K562 (cell line): ENCODE results near the gene COPS6. TPM values are rescaled to one million over a fixed set of nuclear protein-coding genes. Genes with fewer than 3 reads are reported as not detected.

ENCODE experiments used
- FOXJ2 ChIP-seq: fragments of 200-800 bp; sonication (Bioruptor generic); IDR thresholded peaks from 2 replicates; pipeline ENCODE4 v1.6.1; 2016; ENCODE audit warnings: missing genetic modification characterization, missing compliant biosample characterization
- FOXM1 ChIP-seq, 2 experiments: fragments of 450-650 bp in 1 of 2; sonication (generic) in 1 of 2; formaldehyde crosslinking in 1 of 2; IDR thresholded peaks; 2 replicates each; pipeline versions ENCODE4 v1.6.1 to v1.9.0; 2017 to 2022; ENCODE audit warnings: low read depth in 2 of 2, mild to moderate bottlenecking in 2 of 2, missing genetic modification reagents in 1 of 2, moderate library complexity in 1 of 2
- GATAD2A ChIP-seq: fragments of 450-650 bp; IDR thresholded peaks from 2 replicates; pipeline ENCODE4 v1.6.1; 2017
- HOXB6 ChIP-seq: fragments of 250-450 bp; sonication (Bioruptor Pico); IDR thresholded peaks from 2 replicates; pipeline ENCODE4 v1.5.1; 2022; ENCODE audit warnings: mild to moderate bottlenecking, borderline replicate concordance
- KLF13 ChIP-seq: fragments of 450-650 bp; IDR thresholded peaks from 2 replicates; pipeline ENCODE4 v1.6.1; 2016; ENCODE audit warnings: missing genetic modification characterization, low read depth, mild to moderate bottlenecking, missing compliant biosample characterization, moderate library complexity, borderline replicate concordance
- MAFG ChIP-seq: fragments of 450-650 bp; conservative IDR thresholded peaks from 2 replicates; pipeline ENCODE4 v1.6.1; 2016; ENCODE audit warnings: missing genetic modification characterization, missing compliant biosample characterization
- MIER1 ChIP-seq: fragments of 450-650 bp; IDR thresholded peaks from 2 replicates; pipeline ENCODE4 v1.6.1; 2016; ENCODE audit warnings: antibody characterized with exemption, mild to moderate bottlenecking, low read depth
- MYNN ChIP-seq, 2 experiments: sonication (generic); formaldehyde crosslinking in 1 of 2; IDR thresholded peaks; 2 replicates each; pipeline versions ENCODE4 v1.5.0 to v1.6.1; 2016 to 2020; ENCODE audit warnings: antibody characterized with exemption in 1 of 2, missing genetic modification reagents in 1 of 2
- NCOA1 ChIP-seq: fragments of 450-650 bp; IDR thresholded peaks from 2 replicates; pipeline ENCODE4 v1.6.1; 2016; ENCODE audit warnings: low read depth
- OTX1 ChIP-seq: fragments of 450-650 bp; formaldehyde crosslinking; IDR thresholded peaks from 2 replicates; pipeline ENCODE4 v1.4.0; 2022; ENCODE audit warnings: mild to moderate bottlenecking
- PHF21A ChIP-seq: fragments of 450-650 bp; IDR thresholded peaks from 2 replicates; pipeline ENCODE4 v1.6.1; 2017; ENCODE audit warnings: low read depth, borderline replicate concordance
- POLR3A ChIP-seq: IDR thresholded peaks from 2 replicates; pipeline ENCODE4 v1.6.1; 2011; ENCODE audit warnings: borderline replicate concordance, mild to moderate bottlenecking, moderate library complexity; ENCODE audit not compliant: insufficient read length, insufficient read depth; ENCODE audit errors: extremely low read depth
- SAP30 ChIP-seq: fragments of 200-600 bp; sonication (generic); IDR thresholded peaks from 2 replicates; pipeline ENCODE4 v1.6.1; 2012; ENCODE audit warnings: borderline replicate concordance, low read depth, mild to moderate bottlenecking, moderate library complexity, low read length, control low read depth, inconsistent platforms; ENCODE audit not compliant: insufficient read depth, poor library complexity, severe bottlenecking
- SIX5 ChIP-seq, 2 experiments: IDR thresholded peaks; 2 replicates each; pipeline ENCODE4 v1.6.1; 2011; ENCODE audit warnings: low read length in 2 of 2, borderline replicate concordance in 1 of 2, low read depth in 1 of 2, mild to moderate bottlenecking in 1 of 2, moderate library complexity in 1 of 2; ENCODE audit not compliant: insufficient read depth in 1 of 2
- SREBF2 ChIP-seq: sonication (generic); formaldehyde crosslinking; IDR thresholded peaks from 2 replicates; pipeline ENCODE4 v1.4.0; 2020; ENCODE audit warnings: mild to moderate bottlenecking, missing genetic modification reagents
- SRSF3 ChIP-seq: fragments of 200-400 bp; formaldehyde crosslinking; IDR thresholded peaks from 2 replicates; pipeline ENCODE4 v1.6.1; 2016; ENCODE audit warnings: mild to moderate bottlenecking, low read length, moderate library complexity; ENCODE audit not compliant: insufficient read depth
- ZBTB17 ChIP-seq: fragments of 450-650 bp; formaldehyde crosslinking; IDR thresholded peaks from 2 replicates; pipeline ENCODE4 v1.4.0; 2020; ENCODE audit warnings: mild to moderate bottlenecking
- ZFX ChIP-seq: sonication (generic); formaldehyde crosslinking; IDR thresholded peaks from 2 replicates; pipeline ENCODE4 v1.8.0; 2022; ENCODE audit warnings: mild to moderate bottlenecking, missing genetic modification reagents, moderate library complexity
- ZNF224 ChIP-seq: sonication (generic); formaldehyde crosslinking; IDR thresholded peaks from 2 replicates; pipeline ENCODE4 v1.8.0; 2022; ENCODE audit warnings: mild to moderate bottlenecking, missing genetic modification reagents
- polyA plus RNA-seq, 8 experiments: library from polyadenylated mRNA; depleted of rRNA in 4 of 8; stranded (reverse) in 5 of 8; unstranded in 3 of 8; fragments of >200 nt; fragmentation: Nextera tagmentation in 2 of 8; fragmentation: Illumina TruSeq in 1 of 8; extraction: Ambion mirVana in 2 of 8; extraction: Trizol in 1 of 8; gene quantifications; 2 replicates each; pipeline versions ENCODE4 v1.2.1 to v1.2.3, GENCODE V29; 2011 to 2014; ENCODE audit warnings: inconsistent platforms in 1 of 8, missing spikeins in 1 of 8
- total RNA-seq, 7 experiments: library from RNA; depleted of rRNA in 6 of 7; stranded (reverse); fragments of >200 nt in 6 of 7; fragmentation: Illumina TruSeq in 2 of 7; extraction: Trizol in 2 of 7; gene quantifications; 2 replicates each; pipeline versions ENCODE4 v1.2.1 to v1.2.3, GENCODE V29; 2011 to 2021; ENCODE audit warnings: low replicate concordance in 1 of 7
- TF ChIP-seq, protein P1 (sequence below): fragments of 250-450 bp; sonication (Bioruptor Pico); IDR thresholded peaks from 2 replicates; pipeline ENCODE4 v1.4.0; 2020; ENCODE audit warnings: mild to moderate bottlenecking, moderate library complexity, borderline replicate concordance
- TF ChIP-seq, protein P2 (sequence below): fragments of 450-650 bp; formaldehyde crosslinking; IDR thresholded peaks from 2 replicates; pipeline ENCODE4 v1.4.0; 2022; ENCODE audit warnings: mild to moderate bottlenecking, moderate library complexity
- TF ChIP-seq, protein P3 (sequence below): fragments of 450-650 bp; formaldehyde crosslinking; IDR thresholded peaks from 2 replicates; pipeline ENCODE4 v1.4.0; 2020; ENCODE audit warnings: mild to moderate bottlenecking, moderate library complexity

COPS6 gene
- total and polyA plus RNA-seq, 9 of the 15 experiments (the other 6 are each of a cell fraction or from before 2014, with no cell fraction given) = 63.0 to 331 (median 168) TPM

DNA sequence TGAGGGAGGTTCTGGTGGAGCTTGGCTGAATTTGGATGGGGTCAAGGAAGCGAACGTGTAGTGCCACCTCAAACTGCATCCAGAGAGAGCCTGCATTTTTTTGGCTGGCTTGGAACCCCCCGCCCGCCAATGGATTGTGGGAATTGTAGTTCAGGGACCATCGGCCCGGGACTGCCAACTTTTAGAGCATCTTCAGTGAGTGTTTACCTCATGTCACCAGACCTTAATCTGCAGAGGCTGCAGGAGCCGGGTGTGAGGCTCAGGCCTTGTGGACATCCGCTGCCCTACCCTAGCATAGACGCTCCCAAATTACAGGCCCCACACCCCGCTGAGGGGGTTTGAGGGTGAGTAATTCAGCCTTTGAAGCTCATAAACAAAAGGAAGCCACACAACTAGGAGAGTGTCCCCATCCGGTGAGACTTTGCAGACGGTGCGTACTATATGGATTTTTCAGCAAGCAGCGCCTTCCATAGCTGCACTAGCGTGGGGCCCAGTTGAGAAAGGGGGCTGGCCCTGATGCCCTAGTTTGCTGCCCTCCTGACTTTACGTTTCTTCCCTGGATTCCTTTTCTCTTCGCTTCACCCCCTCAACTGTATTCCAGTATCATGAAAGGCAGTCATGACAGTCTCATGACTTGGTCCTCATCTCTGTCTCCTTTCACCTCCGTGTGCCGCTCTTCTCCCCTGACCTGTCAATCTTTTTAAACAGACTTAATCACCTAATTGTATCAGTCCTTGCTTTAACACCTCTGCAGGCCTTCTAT, 31.4 kb downstream of the COPS6 start (continued):
- no peak for TF ChIP-seq POLR3A
- TF ChIP-seq SAP30 = no peak
- 0 out of 2 replicates have a peak, but pooled peaks have one; percentile 14 for TF ChIP-seq ZBTB17 (CRISPR knock-in tag)
- TF ChIP-seq SIX5 (IDR thresholded peaks at IDR 0.05; ENCODE audit: borderline replicate concordance in 1 of 2, insufficient read depth in 1 of 2, low read depth in 1 of 2, low read length in 2 of 2) = peak; percentile 47 to 52; a peak in 2 of 4 replicates
- no peak for TF ChIP-seq GATAD2A
- no peak for TF ChIP-seq FOXM1 (IDR thresholded peaks at IDR 0.05; ENCODE audit: low read depth)
- no peak for TF ChIP-seq FOXM1 (CRISPR knock-in tag; IDR thresholded peaks at IDR 0.05; ENCODE audit: low read depth)
- TF ChIP-seq HOXB6 (CRISPR knock-in tag) = no peak
- TF ChIP-seq NCOA1 = no peak; the same call in 1 of the 2 replicates
- TF ChIP-seq, protein P1, sequence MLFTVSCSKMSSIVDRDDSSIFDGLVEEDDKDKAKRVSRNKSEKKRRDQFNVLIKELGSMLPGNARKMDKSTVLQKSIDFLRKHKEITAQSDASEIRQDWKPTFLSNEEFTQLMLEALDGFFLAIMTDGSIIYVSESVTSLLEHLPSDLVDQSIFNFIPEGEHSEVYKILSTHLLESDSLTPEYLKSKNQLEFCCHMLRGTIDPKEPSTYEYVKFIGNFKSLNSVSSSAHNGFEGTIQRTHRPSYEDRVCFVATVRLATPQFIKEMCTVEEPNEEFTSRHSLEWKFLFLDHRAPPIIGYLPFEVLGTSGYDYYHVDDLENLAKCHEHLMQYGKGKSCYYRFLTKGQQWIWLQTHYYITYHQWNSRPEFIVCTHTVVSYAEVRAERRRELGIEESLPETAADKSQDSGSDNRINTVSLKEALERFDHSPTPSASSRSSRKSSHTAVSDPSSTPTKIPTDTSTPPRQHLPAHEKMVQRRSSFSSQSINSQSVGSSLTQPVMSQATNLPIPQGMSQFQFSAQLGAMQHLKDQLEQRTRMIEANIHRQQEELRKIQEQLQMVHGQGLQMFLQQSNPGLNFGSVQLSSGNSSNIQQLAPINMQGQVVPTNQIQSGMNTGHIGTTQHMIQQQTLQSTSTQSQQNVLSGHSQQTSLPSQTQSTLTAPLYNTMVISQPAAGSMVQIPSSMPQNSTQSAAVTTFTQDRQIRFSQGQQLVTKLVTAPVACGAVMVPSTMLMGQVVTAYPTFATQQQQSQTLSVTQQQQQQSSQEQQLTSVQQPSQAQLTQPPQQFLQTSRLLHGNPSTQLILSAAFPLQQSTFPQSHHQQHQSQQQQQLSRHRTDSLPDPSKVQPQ (CRISPR knock-in tag) = no peak
- TF ChIP-seq, protein P2, sequence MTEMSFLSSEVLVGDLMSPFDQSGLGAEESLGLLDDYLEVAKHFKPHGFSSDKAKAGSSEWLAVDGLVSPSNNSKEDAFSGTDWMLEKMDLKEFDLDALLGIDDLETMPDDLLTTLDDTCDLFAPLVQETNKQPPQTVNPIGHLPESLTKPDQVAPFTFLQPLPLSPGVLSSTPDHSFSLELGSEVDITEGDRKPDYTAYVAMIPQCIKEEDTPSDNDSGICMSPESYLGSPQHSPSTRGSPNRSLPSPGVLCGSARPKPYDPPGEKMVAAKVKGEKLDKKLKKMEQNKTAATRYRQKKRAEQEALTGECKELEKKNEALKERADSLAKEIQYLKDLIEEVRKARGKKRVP = no peak
- TF ChIP-seq MYNN (IDR thresholded peaks at IDR 0.05) = peak; percentile 26; the same call in 1 of the 2 replicates
- no peak for TF ChIP-seq MYNN (CRISPR knock-in tag; IDR thresholded peaks at IDR 0.05)
- TF ChIP-seq, protein P3, sequence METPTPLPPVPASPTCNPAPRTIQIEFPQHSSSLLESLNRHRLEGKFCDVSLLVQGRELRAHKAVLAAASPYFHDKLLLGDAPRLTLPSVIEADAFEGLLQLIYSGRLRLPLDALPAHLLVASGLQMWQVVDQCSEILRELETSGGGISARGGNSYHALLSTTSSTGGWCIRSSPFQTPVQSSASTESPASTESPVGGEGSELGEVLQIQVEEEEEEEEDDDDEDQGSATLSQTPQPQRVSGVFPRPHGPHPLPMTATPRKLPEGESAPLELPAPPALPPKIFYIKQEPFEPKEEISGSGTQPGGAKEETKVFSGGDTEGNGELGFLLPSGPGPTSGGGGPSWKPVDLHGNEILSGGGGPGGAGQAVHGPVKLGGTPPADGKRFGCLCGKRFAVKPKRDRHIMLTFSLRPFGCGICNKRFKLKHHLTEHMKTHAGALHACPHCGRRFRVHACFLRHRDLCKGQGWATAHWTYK = no peak
- TF ChIP-seq KLF13 (tag) = peak; percentile 36; the same call in 1 of the 2 replicates
- no peak for TF ChIP-seq SREBF2 (CRISPR knock-in tag)
- no peak for TF ChIP-seq ZNF224 (CRISPR knock-in tag)
- no peak for TF ChIP-seq PHF21A
- no peak for TF ChIP-seq SRSF3
- no peak for TF ChIP-seq MAFG (tag)
- TF ChIP-seq FOXJ2 (tag) = no peak
- TF ChIP-seq ZFX = peak; percentile 74
- no peak for TF ChIP-seq MIER1
- no peak for TF ChIP-seq OTX1
